Measurements from ENCODE around the gene DNAJC17. TPM values are rescaled to one million over a fixed set of nuclear protein-coding genes. Genes with fewer than 3 reads are reported as not detected.
A peak's percentile ranks its signal among the peaks of the same experiment; 100 is the strongest.

The DNAJC17 gene
- total RNA-seq, 4 donors from 2014 or later = 7.8 to 20.5 (median 17.8) TPM

- TF ChIP-seq EP300 (IDR thresholded peaks at IDR 0.05) (no peak), POLR2AphosphoS5 (IDR thresholded peaks at IDR 0.05) (no peak), POLR2A (IDR thresholded peaks at IDR 0.05) (no peak), CTCF (IDR thresholded peaks at IDR 0.05) (no peak)
- no peak for ATAC-seq
Measured at GRCh38 chr15:40768521-40769273, 38.6 kb downstream of the DNAJC17 start.

GRCh38 chr15:40767838-40768500 is 39.3 kb downstream of the DNAJC17 start:
- no peak overlapping the region for H3K4me3 ChIP-seq
- H3K27me3 ChIP-seq = no peaks in the 10 kb centered on the region
- no peak for ATAC-seq
- 89% methylated on average over 14 to 22 of the region's 29 CpGs for WGBS, 2 donors (ENCODE audit: low coverage in 1 of 2)
- H3K9me3 ChIP-seq = no peaks in the 10 kb centered on the region
- peak overlapping the region in 3 of 4 donors; percentile 9 to 66 (median 51) for H3K27ac ChIP-seq
- peaks cover 0 to 57% (median 19%) of the 10 kb centered on the region in 3 donors for H3K4me1 ChIP-seq
- no peak for TF ChIP-seq POLR2AphosphoS5 (IDR thresholded peaks at IDR 0.05)
- no peak for TF ChIP-seq CTCF (IDR thresholded peaks at IDR 0.05)
- TF ChIP-seq POLR2A (IDR thresholded peaks at IDR 0.05) = no peak
- no peak for TF ChIP-seq EP300 (IDR thresholded peaks at IDR 0.05)
- H3K36me3 ChIP-seq = peaks cover 0 to 60% of the 10 kb centered on the region in 2 donors

More at GRCh38 chr15:40768521-40769273, 38.6 kb downstream of the DNAJC17 start:
- Histone ChIP-seq H3K4me1 (peaks cover 0 to 50% (median 12%) of the 10 kb centered on the region in 3 donors), H3K4me3 (no peak overlapping the region), H3K9me3 (no peaks in the 10 kb centered on the region), H3K27ac (peak overlapping the region in 3 of 4 donors; percentile 42 to 66 (median 51)), H3K27me3 (no peaks in the 10 kb centered on the region), H3K36me3 (peaks cover 0 to 67% of the 10 kb centered on the region in 2 donors)
- WGBS, 2 donors (ENCODE audit: low coverage in 1 of 2) = 67 to 80% methylated on average over 1 to 3 of the region's 21 CpGs

- TF ChIP-seq POLR2AphosphoS5 (IDR thresholded peaks at IDR 0.05) (no peak), EP300 (IDR thresholded peaks at IDR 0.05) (no peak)
- Histone ChIP-seq H3K27ac (peak overlapping the region in 1 of 4 donors; percentile 80), H3K4me1 (peaks cover 0 to 62% (median 19%) of the 10 kb centered on the region in 3 donors), H3K27me3 (no peaks in the 10 kb centered on the region), H3K9me3 (no peaks in the 10 kb centered on the region), H3K36me3 (peaks cover 0 to 52% of the 10 kb centered on the region in 2 donors), H3K4me3 (no peak overlapping the region)
- WGBS, 2 donors (ENCODE audit: low coverage in 1 of 2) = 50 to 86% methylated on average over 1 to 14 of the region's 32 CpGs
- no peak for ATAC-seq
Measured at GRCh38 chr15:40766906-40767837, 40.1 kb downstream of the DNAJC17 start.

- 90 to 100% methylated on average over 1 to 2 of the region's 7 CpGs for WGBS, 2 donors (ENCODE audit: low coverage in 1 of 2)
- TF ChIP-seq POLR2AphosphoS5 (IDR thresholded peaks at IDR 0.05) (no peak), EP300 (IDR thresholded peaks at IDR 0.05) (no peak), CTCF (IDR thresholded peaks at IDR 0.05) (no peak), POLR2A (IDR thresholded peaks at IDR 0.05) (no peak)
- Histone ChIP-seq H3K9me3 (no peaks in the 10 kb centered on the region), H3K4me3 (no peak overlapping the region), H3K27me3 (no peaks in the 10 kb centered on the region), H3K36me3 (peaks cover 0 to 44% of the 10 kb centered on the region in 2 donors), H3K27ac (peak overlapping the region in 2 of 4 donors; percentile 80 to 82), H3K4me1 (peaks cover 0 to 62% (median 19%) of the 10 kb centered on the region in 3 donors)
- no peak for ATAC-seq
Measured at GRCh38 chr15:40766194-40766815, 41.0 kb downstream of the DNAJC17 start.

All from gastroesophageal sphincter (tissue), 4 donors.